IMR-90 (cell line): ENCODE data around the gene KLHL29. TPM values are rescaled to one million over a fixed set of nuclear protein-coding genes. Genes with fewer than 3 reads are reported as not detected.
A peak's percentile ranks its signal among the peaks of the same experiment; 100 is the strongest.

Experiments used
- ATAC-seq: fragments of 200-7000 bp; cut with Tn5 transposase; 2 replicates; pipeline ENCODE4 v1.9.1; 2020; ENCODE audit warnings: low read depth, mild to moderate bottlenecking, moderate library complexity
- BruUV-seq: library from RNA; stranded (reverse); fragments of 400-500 nt; replicated peaks from 2 replicates; lab custom pipeline; 2021; lab: Mats Ljungman, UMichigan
- CTCF ChIA-PET: fragments of 300-600 bp; formaldehyde crosslinking; extraction: SDS; loops from one replicate; lab custom pipeline; 2021; ENCODE audit warnings: antibody characterized with exemption; lab: Yijun Ruan, JAX
- POLR2A ChIA-PET: fragments of 300-600 bp; sonication (Branson Sonifier 250); formaldehyde crosslinking; loops from one replicate; lab custom pipeline; 2022; ENCODE audit warnings: antibody characterized with exemption; ENCODE audit not compliant: unreplicated experiment; lab: Charles Lee
- DNase-seq: peaks from one replicate; pipeline ENCODE4 v3.0.0; 2013
- H2AFZ ChIP-seq: replicated peaks from 2 replicates; pipeline ENCODE3; 2013; ENCODE audit warnings: low read length, mild to moderate bottlenecking; ENCODE audit not compliant: poor library complexity
- H2AK5ac ChIP-seq: 2 replicates; pipeline ENCODE4 v1.6.1; 2013; ENCODE audit warnings: low read depth, low read length, inconsistent platforms
- H2AK9ac ChIP-seq: replicated peaks from 2 replicates; pipeline ENCODE3; 2013; ENCODE audit warnings: mild to moderate bottlenecking, low read depth, low read length, moderate library complexity; ENCODE audit not compliant: poor library complexity
- H2BK120ac ChIP-seq: 2 replicates; pipeline ENCODE4 v1.6.1; 2013; ENCODE audit warnings: low read depth, low read length, inconsistent platforms
- H2BK15ac ChIP-seq: 3 replicates; pipeline ENCODE4 v1.6.1; 2013; ENCODE audit warnings: low read depth, low read length, inconsistent platforms
- H2BK20ac ChIP-seq: 2 replicates; pipeline ENCODE4 v1.6.1; 2013; ENCODE audit warnings: low read depth, mild to moderate bottlenecking, inconsistent platforms, low read length, moderate library complexity
- H2BK5ac ChIP-seq: 2 replicates; pipeline ENCODE4 v1.6.1; 2013; ENCODE audit warnings: mild to moderate bottlenecking, low read depth, low read length, inconsistent platforms; ENCODE audit not compliant: poor library complexity, severe bottlenecking
- H3K14ac ChIP-seq: replicated peaks from 2 replicates; pipeline ENCODE4 v1.6.1; 2013; ENCODE audit warnings: low read depth, low read length, inconsistent platforms
- H3K18ac ChIP-seq: 2 replicates; pipeline ENCODE4 v1.6.1; 2013; ENCODE audit warnings: low read depth, low read length, control low read depth
- H3K23ac ChIP-seq: 2 replicates; pipeline ENCODE4 v1.6.1; 2013; ENCODE audit warnings: low read depth, low read length, inconsistent platforms
- H3K27ac ChIP-seq: 2 replicates; pipeline ENCODE4 v1.5.1; 2013; ENCODE audit warnings: mild to moderate bottlenecking, control low read depth, low read length; ENCODE audit not compliant: insufficient read depth
- H3K27me3 ChIP-seq: 2 replicates; pipeline ENCODE4 v1.6.1; 2013; ENCODE audit warnings: low read length; ENCODE audit not compliant: control insufficient read depth, insufficient read depth
- H3K36me3 ChIP-seq: 2 replicates; pipeline ENCODE4 v1.6.1; 2013; ENCODE audit warnings: low read length, mixed read lengths; ENCODE audit not compliant: control insufficient read depth, insufficient read depth
- H3K4ac ChIP-seq: 2 replicates; pipeline ENCODE4 v1.6.1; 2013; ENCODE audit warnings: low read depth, low read length, inconsistent platforms
- H3K4me1 ChIP-seq: 2 replicates; pipeline ENCODE4 v1.6.1; 2013; ENCODE audit warnings: low read length, mixed read lengths; ENCODE audit not compliant: control insufficient read depth, insufficient read depth
- H3K4me2 ChIP-seq: 2 replicates; pipeline ENCODE4 v1.6.1; 2013; ENCODE audit warnings: low read depth, mild to moderate bottlenecking, control low read depth, low read length, moderate library complexity
- H3K4me3 ChIP-seq: 2 replicates; pipeline ENCODE4 v1.5.1; 2013; ENCODE audit warnings: low read depth, mild to moderate bottlenecking, control low read depth, low read length, moderate library complexity; ENCODE audit not compliant: insufficient read depth
- H3K56ac ChIP-seq: 2 replicates; pipeline ENCODE4 v1.6.1; 2013; ENCODE audit warnings: low read length, inconsistent platforms; ENCODE audit not compliant: insufficient read depth; ENCODE audit errors: extremely low read depth
- H3K79me1 ChIP-seq, 2 experiments: 2 replicates each; pipeline ENCODE4 v1.6.1; 2013; ENCODE audit warnings: low read length in 2 of 2, inconsistent platforms in 1 of 2, low read depth in 1 of 2
- H3K9ac ChIP-seq: 2 replicates; pipeline ENCODE4 v1.6.1; 2013; ENCODE audit warnings: low read depth, low read length, control low read depth
- H3K9me1 ChIP-seq: 2 replicates; pipeline ENCODE4 v1.6.1; 2013; ENCODE audit warnings: low read length, inconsistent platforms; ENCODE audit not compliant: insufficient read depth
- H3K9me3 ChIP-seq: 2 replicates; pipeline ENCODE4 v1.6.1; 2013; ENCODE audit warnings: low read length; ENCODE audit not compliant: control insufficient read depth, insufficient read depth
- H4K20me1 ChIP-seq: 2 replicates; pipeline ENCODE4 v1.6.1; 2013; ENCODE audit warnings: low read length, inconsistent platforms; ENCODE audit not compliant: insufficient read depth
- H4K5ac ChIP-seq: 2 replicates; pipeline ENCODE4 v1.6.1; 2013; ENCODE audit warnings: mild to moderate bottlenecking, low read depth, low read length, control low read depth
- H4K8ac ChIP-seq, 2 experiments: 2 replicates each; pipeline ENCODE4 v1.6.1; 2013; ENCODE audit warnings: low read depth in 2 of 2, low read length in 2 of 2, control low read depth in 1 of 2, inconsistent platforms in 1 of 2
- H4K91ac ChIP-seq: 2 replicates; pipeline ENCODE4 v1.6.1; 2013; ENCODE audit warnings: low read depth, low read length, inconsistent platforms; ENCODE audit not compliant: insufficient read depth
- BHLHE40 ChIP-seq: fragments of 150-350 bp; IDR thresholded peaks from 2 replicates; pipeline ENCODE4 v1.6.1; 2016; ENCODE audit warnings: mild to moderate bottlenecking, low read depth, low read length
- MAFK ChIP-seq: IDR thresholded peaks from 2 replicates; pipeline ENCODE4 v1.6.1; 2012; ENCODE audit warnings: low read depth, low read length, improper control_type of control experiment
- WGBS, 2 experiments: methylation state at CpG; one replicate each; pipeline versions ENCODE4 v1.1.5 to v1.1.7; 2013; ENCODE audit warnings: missing lambda C conversion rate in 2 of 2; ENCODE audit not compliant: insufficient read length in 1 of 2; ENCODE audit errors: extremely low coverage in 2 of 2; 5-methylcytosine and 5-hydroxymethylcytosine counted together
- dilution Hi-C: fragments of 300-500 bp; cut with HindIII; formaldehyde crosslinking; loops from one replicate; pipeline ENCODE4 v1.14.3; 2018; ENCODE audit warnings: low sequenced_read_pairs; ENCODE audit not compliant: unreplicated experiment
- in situ Hi-C: fragments of 300-500 bp; cut with MboI; formaldehyde crosslinking; loops from 3 replicates; pipeline ENCODE4 v1.14.3; 2019; ENCODE audit warnings: low sequenced_read_pairs, inconsistent platforms, mixed read lengths
- intact Hi-C: fragments of 100-400 bp; cut with micrococcal nuclease; formaldehyde crosslinking; loops from 2 replicates; pipeline ENCODE4 v1.10.0; 2022
- polyA plus RNA-seq, 3 experiments: library from polyadenylated mRNA; depleted of rRNA; stranded (reverse); fragments of >200 nt; gene quantifications; 2 replicates each; pipeline ENCODE4 v1.2.3, GENCODE V29; 2012; ENCODE audit warnings: low replicate concordance in 1 of 3
- total RNA-seq: library from RNA; depleted of rRNA; stranded (reverse); fragments of >200 nt; gene quantifications from 2 replicates; pipeline ENCODE4 v1.2.3, GENCODE V29; 2012

Gene KLHL29
- total and polyA plus RNA-seq, 2 of the 4 experiments (the other 2 are of a cell fraction): 2.0 to 8.0 TPM

DNA sequence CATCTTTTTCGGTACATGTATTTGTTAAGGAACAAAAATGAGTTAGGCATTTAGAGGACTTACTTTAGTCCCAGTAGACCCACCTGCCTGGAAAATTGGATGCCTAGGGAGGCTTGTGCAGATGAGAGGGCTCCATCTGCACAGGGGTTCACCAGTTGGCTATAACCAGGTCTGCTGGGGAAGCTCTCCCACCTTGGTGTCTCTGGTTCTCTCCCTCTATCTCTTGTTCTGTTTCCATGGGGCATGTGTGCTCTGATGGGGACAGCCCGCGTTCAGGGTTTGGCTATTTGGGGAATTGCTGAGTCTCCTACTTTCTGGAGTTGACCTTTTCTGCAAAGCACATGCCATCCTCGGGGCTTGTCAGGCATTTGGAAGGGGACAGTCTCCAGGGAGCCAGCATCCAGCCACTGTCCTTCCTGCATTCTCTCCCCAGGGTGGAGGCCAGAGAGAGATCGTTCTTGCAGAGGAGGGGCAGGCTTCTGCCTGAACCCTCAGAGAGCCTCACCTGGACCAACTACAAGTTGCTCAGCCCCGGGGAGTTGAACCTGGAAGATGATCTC is 157.3 kb downstream of the KLHL29 start:
- Histone ChIP-seq H3K23ac (no peak overlapping the region), H3K56ac (no peak overlapping the region), H3K9me1 (peaks cover 7% of the 10 kb centered on the region; the same call in 1 of the 2 replicates), H2AFZ (no peak overlapping the region), H3K14ac (no peak overlapping the region), H2BK15ac (no peak overlapping the region), H3K18ac (no peak overlapping the region), H3K4me3 (no peak overlapping the region), H3K9ac (no peak overlapping the region), H3K36me3 (no peaks in the 10 kb centered on the region), H3K4me2 (no peak overlapping the region), H4K91ac (no peak overlapping the region), H3K4ac (no peak overlapping the region), H2BK120ac (no peak overlapping the region), H2BK20ac (no peak overlapping the region), H3K79me1 (no peaks in the 10 kb centered on the region), H3K27me3 (no peaks in the 10 kb centered on the region), H4K8ac (no peak overlapping the region), H3K9me3 (no peaks in the 10 kb centered on the region), H2AK9ac (peak overlapping the region; percentile 5), H4K20me1 (peaks cover 9% of the 10 kb centered on the region), H3K27ac (no peak overlapping the region), H4K5ac (no peak overlapping the region), H2AK5ac (no peak overlapping the region), H2BK5ac (no peak overlapping the region), H3K4me1 (peaks cover 19% of the 10 kb centered on the region)
- dilution Hi-C loops (no loop called here), intact Hi-C loops (no loop called here), in situ Hi-C loops (no loop called here)
- ChIA-PET POLR2A (no interaction called here), CTCF (no interaction called here)
- no TSS peak for BruUV-seq
- no CpG with 5 or more reads among the region's 6 CpGs for WGBS, 2 experiments
- DNase-seq: no peak
- no peak for ATAC-seq
- TF ChIP-seq BHLHE40: no peak
- no peak for TF ChIP-seq MAFK
